ELR (cell line): ENCODE measurements around the gene BAZ1A.

ENCODE experiments used
- DNase-seq: peaks from one replicate; pipeline ENCODE4 v3.0.0-alpha.2; 2015; ENCODE audit warnings: low read depth

The BAZ1A gene

GRCh38 chr14:34718750-34719304, 156.3 kb downstream of the BAZ1A start:
- DNase-seq = peak; percentile 73

- DNase-seq = no peak
These were observed 159.9 kb downstream of the BAZ1A start for GRCh38 chr14:34715127-34715863.

DNA sequence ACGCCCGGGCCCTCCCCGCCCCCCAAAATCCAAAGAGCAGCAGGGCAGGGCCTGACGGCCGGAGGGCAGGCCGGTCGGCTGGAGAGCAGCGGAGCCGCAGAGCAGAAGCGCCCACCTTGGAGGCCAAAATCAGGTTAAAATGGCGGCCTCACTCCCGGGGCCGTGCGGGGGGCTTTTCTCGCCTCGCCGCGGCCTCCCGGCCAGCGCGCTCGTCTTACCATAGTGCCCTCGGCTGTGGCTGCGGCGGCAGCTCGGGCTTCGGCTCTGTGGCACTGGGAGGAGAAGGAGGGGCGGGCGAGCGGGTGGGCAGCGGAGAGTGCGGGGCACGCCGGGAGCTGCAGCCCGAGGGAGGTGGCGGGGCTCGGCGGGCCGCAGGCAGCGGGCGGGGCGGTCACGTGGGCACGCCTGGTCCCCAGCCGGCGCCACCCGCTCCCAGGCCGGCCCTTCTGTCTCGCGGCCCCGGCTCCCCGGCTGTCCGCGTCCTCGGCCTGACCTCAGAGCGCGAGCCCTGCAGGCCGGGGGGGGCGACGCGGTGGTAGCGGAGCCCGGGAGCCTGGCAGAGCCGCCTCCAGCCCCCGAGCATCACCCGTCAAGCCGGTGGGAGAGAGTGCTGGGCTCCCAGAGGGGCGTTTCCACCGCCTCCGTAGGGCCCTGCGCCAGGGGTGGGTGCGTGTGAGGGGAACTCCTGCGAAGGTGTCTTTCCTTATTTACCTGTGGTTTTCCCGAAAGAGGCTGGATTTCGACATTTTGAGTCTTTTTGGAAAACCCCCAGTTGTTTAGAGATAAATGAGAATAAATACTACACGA, 160.6 kb downstream of the BAZ1A start, which contains the start of gene CFL2:
Gene CFL2, minus strand, starts transcription at position 274 of the 807 bp plus-strand sequence. Its CDS starts 53 bp downstream, at position 221.
- DNase-seq = peak; percentile 84

GRCh38 chr14:34713681-34714319, 161.4 kb downstream of the BAZ1A start:
- DNase-seq = peak; percentile 74

DNA sequence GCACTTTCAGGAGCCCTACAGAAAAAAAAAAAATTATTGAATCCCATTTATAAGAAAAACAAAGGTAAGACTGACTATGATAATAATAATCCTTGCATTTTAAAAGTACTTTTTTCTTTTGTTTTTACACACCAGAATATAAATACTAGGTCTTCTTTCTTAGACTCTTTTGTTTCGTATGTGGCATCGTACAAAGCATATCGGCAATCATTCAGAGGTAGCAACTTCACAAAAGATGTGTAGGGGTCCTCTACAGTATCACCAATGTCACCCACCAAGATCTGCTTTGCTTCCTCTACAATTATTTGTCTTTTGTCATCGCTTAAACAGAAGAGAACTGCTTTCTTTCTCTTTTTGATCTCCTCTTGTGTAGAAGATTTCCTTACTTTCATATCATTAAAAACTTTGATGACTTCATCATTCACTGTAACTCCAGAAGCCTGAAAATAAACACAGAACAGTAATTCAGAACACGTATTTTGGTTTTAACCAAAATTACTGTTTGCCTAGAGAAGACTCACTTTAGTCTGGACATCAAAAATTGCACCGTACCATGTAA, 162.0 kb downstream of the BAZ1A start:
- no peak for DNase-seq

- DNase-seq = no peak
These were observed 163.1 kb downstream of the BAZ1A start for GRCh38 chr14:34711796-34712712.

GRCh38 chr14:34711169-34711568, 164.0 kb downstream of the BAZ1A start:
- DNase-seq = peak; percentile 96

- DNase-seq = no peak
These were observed 164.4 kb downstream of the BAZ1A start for GRCh38 chr14:34710744-34711143.

DNA sequence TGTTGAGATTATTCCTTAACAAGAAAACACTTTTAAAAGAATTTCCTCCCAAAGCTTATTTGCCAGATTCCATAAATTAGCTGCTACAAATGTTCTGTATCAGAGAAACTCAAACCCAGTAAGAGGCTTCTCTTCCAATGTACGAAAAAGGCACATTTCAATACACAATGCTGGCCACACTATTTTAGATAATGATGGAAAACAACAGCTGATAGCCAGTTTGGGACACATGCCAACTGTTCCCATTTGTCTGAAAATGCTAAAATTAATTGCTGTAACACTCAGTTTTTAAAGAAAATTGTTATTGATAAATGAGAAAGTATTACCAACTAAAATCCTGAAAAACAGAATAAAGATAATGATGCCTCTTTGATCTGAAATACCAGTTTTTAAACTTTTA, 165.2 kb downstream of the BAZ1A start:
- DNase-seq = no peak

GRCh38 chr14:34707722-34708121, 167.4 kb downstream of the BAZ1A start:
- no peak for DNase-seq
